ENCODE data around the gene ANO4.

DNA sequence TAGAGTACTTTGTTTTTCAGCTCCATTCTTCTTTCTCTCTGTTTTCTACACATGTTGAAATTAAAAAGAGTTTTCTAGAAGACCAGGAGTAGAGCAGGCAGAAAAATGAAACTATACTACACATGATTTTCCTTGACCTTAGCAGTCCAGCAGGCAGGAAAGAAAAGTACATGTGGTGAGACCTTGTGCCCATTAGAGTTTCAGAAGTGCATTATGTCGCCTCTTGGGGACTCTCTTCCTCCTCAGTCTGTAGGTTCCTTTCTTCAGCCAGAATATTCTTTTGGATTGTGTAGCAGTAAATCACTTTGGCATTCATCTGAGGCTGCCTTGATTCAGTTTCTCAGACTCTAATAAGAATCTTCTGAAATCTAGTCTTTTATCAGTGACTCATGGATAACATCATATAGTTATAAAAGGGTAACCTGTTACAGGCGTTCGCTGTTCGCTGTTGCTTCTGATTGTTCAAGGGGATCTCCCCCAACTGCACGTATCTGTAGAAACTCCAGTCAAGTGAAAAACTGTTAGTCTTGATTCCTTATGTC lies 161.8 kb downstream of the ANO4 start:
- TF ChIP-seq, protein P1, sequence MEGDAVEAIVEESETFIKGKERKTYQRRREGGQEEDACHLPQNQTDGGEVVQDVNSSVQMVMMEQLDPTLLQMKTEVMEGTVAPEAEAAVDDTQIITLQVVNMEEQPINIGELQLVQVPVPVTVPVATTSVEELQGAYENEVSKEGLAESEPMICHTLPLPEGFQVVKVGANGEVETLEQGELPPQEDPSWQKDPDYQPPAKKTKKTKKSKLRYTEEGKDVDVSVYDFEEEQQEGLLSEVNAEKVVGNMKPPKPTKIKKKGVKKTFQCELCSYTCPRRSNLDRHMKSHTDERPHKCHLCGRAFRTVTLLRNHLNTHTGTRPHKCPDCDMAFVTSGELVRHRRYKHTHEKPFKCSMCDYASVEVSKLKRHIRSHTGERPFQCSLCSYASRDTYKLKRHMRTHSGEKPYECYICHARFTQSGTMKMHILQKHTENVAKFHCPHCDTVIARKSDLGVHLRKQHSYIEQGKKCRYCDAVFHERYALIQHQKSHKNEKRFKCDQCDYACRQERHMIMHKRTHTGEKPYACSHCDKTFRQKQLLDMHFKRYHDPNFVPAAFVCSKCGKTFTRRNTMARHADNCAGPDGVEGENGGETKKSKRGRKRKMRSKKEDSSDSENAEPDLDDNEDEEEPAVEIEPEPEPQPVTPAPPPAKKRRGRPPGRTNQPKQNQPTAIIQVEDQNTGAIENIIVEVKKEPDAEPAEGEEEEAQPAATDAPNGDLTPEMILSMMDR (IDR thresholded peaks at IDR 0.05) = no peak
- TF ChIP-seq POLR2A (IDR thresholded peaks at IDR 0.05) = no peak
